PC-9 (cell line): ENCODE measurements around the gene FPR1.

Source experiments
- CTCF ChIP-seq: fragments of 200-600 bp; sonication (generic); conservative IDR thresholded peaks from 2 replicates; pipeline ENCODE4 v1.6.1; 2017; ENCODE audit warnings: mixed run types, antibody characterized with exemption, mild to moderate bottlenecking, moderate library complexity
- EZH2 ChIP-seq: fragments of 200-600 bp; sonication (generic); IDR thresholded peaks from 2 replicates; pipeline ENCODE4 v1.8.0; 2017; ENCODE audit warnings: antibody characterized with exemption, low read depth

GRCh38 chr19:51746731-51747130 lies 4.9 kb downstream of the FPR1 start:
- TF ChIP-seq CTCF, result no peak
- no peak for TF ChIP-seq EZH2
